GM12891 (cell line): ENCODE results near the gene TMEM135.

ENCODE experiments used
- DNase-seq: peaks from one replicate; pipeline ENCODE4 v3.0.0; 2011; ENCODE audit warnings: low spot score; ENCODE audit not compliant: insufficient read length
- FAIRE-seq: peaks from 2 replicates; lab custom pipeline; 2011; peaks lifted over from hg19 to GRCh38; lab: Jason Lieb, UNC
- PAX5 ChIP-seq: IDR thresholded peaks from 2 replicates; pipeline ENCODE4 v1.6.1; 2011; ENCODE audit warnings: low read length, moderate library complexity, mild to moderate bottlenecking; ENCODE audit not compliant: insufficient read depth, severe bottlenecking
- POLR2A ChIP-seq: IDR thresholded peaks from 2 replicates; pipeline ENCODE4 v1.6.1; 2011; ENCODE audit warnings: low read depth, low read length, control low read depth
- POLR2AphosphoS5 ChIP-seq: IDR thresholded peaks from 2 replicates; pipeline ENCODE4 v1.6.1; 2011; ENCODE audit warnings: low read depth, low read length, control low read depth
- POU2F2 ChIP-seq: IDR thresholded peaks from 2 replicates; pipeline ENCODE4 v1.6.1; 2011; ENCODE audit warnings: low read depth, mild to moderate bottlenecking, control low read depth, low read length, moderate library complexity
- SPI1 ChIP-seq: IDR thresholded peaks from 2 replicates; pipeline ENCODE4 v1.6.1; 2011; ENCODE audit warnings: low read depth, low read length, control low read depth
- TAF1 ChIP-seq: IDR thresholded peaks from 2 replicates; pipeline ENCODE4 v1.6.1; 2011; ENCODE audit warnings: low read depth, low read length, control low read depth

The TMEM135 gene

DNA sequence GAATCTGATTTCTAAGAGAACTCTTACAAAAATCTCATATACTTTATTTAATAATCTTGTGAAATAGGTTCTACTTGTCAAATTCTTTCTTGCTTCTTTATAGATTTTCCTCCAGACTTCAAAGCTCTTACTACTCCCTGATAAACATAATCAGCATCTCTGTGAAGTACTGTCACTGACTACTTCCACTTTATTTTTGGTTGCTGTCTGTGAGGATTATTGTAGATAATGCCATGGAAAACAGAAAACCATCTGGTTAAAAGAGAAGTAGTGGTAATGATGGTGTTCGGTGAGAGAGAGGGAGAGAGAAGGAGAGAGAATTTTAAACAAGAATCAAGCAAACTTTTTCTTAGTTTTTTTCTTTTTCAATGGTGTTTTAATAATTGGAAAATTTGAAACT is 152.3 kb downstream of the TMEM135 start:
- TF ChIP-seq POLR2A: no peak
- no peak for TF ChIP-seq POLR2AphosphoS5
- TF ChIP-seq PAX5: no peak
- TF ChIP-seq POU2F2: no peak
- TF ChIP-seq SPI1: no peak
- TF ChIP-seq TAF1: no peak
- FAIRE-seq (no peak), DNase-seq (no peak)

DNA sequence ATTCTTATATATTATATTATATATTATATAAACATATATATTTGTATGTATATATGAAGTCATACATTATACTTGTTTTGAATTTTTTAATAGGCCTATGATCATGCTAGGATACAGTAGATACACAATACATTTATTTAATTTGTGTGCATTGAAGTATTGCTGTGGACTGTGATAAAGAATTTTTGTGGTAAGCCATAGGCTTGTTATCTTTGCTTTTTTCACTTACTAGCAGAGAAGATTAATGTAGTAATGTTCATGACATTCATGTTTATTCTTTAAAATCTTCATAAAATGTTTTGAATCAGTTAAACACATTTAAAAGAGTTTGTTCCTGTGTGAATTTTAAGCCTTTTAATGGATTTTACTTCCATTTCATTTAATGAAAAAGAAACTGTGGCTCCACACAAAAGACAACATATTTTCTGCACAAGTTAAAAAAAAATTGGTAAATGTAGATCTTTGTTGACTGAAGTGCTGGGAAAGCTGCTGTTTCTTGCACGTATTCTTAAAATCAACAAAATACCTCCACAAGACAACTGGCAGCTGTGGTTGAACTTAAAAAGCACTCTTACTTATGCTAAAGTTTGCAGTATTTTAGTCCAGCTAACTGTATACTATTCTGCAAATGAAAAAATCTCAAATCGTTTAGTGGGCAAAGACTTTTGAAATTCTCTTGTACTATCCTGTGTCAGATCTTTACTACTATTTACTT is 156.2 kb downstream of the TMEM135 start:
- FAIRE-seq (no peak), DNase-seq (no peak)
- no peak for TF ChIP-seq POU2F2
- no peak for TF ChIP-seq TAF1
- no peak for TF ChIP-seq POLR2A

DNA sequence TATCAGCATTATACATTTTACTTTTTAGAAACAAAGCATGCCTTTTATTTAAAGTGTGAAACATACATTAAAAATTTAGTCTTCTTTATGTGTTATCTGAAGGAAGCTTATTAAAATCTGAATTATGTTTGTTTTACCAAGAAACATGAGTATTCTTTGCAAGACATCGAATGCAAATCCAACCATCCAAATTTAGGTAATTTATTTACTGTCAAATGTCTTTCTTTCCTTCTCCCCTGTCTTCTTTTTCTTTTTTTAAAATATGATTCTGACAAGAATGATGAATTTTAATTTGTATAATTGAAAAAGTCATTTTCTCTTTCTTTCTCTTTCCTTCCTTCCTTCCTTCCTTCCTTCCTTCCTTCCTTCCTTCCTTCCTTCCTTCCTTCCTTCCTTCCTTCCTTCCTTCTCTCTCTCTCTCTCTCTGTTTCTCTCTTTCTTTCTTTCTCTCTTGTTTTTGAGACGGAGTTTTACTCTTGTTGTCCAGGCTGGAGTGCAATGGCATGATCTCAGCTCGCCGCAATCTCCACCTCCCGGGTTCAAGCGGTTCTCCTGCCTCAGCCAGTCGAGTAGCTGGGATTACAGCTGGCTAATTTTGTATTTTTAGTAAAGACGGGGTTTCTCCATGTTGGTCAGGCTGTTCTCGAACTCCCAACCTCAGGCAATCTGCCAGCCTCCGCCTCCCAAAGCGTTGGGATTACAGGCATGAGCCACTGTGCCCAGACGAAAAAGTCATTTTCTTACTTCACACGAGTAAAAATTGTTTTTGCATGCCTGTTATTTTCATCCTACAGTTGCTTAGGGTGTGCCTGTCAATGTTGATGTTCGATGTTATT is 157.5 kb downstream of the TMEM135 start:
- no peak for DNase-seq
- TF ChIP-seq POLR2A (no peak), TAF1 (no peak), POU2F2 (no peak), SPI1 (no peak), POLR2AphosphoS5 (no peak), PAX5 (no peak)
- FAIRE-seq: no peak

DNA sequence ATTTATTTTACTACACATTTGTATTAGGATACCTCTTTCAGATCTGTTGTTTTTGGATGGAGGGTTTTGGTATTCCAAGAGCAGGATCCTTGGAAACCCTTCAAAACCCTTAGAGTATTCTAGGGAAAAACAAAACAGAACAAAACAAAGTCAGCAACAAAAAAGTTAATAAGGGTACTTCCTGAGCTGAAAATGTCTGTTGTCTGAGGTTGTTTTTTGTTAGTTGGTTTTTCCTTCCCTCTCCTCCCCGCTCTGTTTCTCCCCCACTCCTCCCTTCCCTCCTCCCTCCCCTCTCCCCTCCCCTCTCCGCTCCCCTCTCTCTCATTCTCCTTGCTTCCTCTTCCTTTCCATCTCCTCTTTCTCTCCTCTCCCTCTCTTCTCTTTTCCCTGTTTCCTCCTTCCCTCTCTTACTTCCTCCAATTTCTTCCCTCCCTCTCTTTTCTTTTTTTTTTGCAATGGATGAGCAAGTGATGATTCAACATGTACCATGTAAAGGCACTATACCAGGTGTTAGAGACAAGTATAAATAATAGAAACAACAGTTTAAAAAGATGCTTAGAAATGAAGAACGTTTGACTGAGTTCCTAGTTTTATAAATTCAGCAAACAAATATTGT is 160.6 kb downstream of the TMEM135 start:
- FAIRE-seq: no peak
- TF ChIP-seq POLR2A (no peak), SPI1 (no peak), POLR2AphosphoS5 (no peak), TAF1 (no peak), POU2F2 (no peak), PAX5 (no peak)
- DNase-seq: no peak

DNA sequence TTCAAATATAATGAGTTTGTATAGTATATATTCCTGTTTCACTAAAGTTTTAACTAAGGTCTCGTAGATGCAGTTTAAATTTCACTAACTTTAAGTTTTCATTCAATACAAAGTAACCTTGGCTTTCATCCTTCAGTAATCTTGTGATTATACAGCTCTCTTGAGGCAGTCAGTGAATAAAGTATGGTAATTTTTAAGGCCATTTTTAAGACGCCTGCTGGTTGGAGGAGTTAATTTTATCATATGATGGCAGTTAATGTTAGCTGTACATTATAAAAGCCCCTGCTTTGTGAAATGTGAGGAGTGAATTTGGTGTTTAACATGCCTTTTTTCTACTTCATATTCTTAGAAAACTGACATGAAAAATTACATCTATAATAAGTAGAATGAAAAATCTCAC is 163.6 kb downstream of the TMEM135 start:
- TF ChIP-seq POLR2AphosphoS5 (no peak), POU2F2 (no peak), PAX5 (no peak), POLR2A (no peak), TAF1 (no peak), SPI1 (no peak)
- no peak for FAIRE-seq
- DNase-seq: no peak

DNA sequence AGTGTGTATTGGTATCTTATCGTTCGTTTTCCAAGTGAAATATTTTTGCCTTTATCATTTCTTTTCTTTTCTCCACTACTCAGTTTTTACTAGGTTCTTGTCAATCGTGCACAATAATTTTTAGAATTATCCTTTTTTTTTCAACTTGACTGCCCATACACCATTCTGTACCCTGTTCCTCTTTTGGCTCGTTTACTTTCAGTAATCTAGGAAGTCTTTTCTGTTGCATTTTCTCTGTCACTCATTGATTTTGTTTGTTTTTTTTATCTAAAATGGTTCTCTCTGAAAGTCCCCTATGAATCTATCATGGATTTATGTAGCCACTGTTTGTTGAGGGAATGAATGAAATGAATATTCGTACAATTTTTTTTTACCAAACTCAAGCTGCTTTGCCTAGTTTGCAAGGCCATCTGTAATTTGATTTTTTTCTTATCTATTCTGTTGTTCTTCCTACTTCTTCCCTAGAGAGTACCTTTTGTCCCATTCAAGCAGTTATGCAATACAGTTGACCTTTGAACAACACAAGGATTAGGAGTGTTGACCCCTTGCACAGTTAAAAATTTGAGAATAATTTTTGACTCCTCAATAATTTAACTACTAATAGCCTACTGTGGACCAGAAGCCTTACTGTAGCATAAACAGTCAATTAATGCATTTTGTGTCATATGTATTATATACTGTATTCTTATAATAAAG is 166.3 kb downstream of the TMEM135 start:
- DNase-seq (no peak), FAIRE-seq (no peak)
- peak; percentile 77 for TF ChIP-seq SPI1
- no peak for TF ChIP-seq PAX5

DNA sequence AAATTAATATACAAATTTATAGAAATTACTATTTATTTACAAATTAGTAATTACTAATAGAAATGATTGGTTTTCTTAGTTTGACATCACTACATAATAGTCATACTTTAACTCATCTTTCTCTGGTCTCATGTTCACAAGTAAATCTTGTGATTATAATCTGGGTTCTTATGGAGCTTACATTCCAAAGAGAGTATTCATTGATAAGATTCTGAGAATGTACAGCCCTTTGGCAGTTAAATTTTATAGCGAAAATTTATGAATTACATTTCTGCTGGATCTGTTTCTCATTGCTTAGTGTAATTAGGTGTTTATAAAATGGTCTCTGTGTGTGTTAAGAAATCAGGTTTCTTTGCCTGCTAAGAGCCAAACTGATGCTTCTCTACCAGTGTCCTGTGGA is 175.2 kb downstream of the TMEM135 start:
- DNase-seq: no peak
- TF ChIP-seq POU2F2 (no peak), PAX5 (no peak), POLR2AphosphoS5 (no peak), SPI1 (no peak), POLR2A (no peak), TAF1 (no peak)
- no peak for FAIRE-seq

DNA sequence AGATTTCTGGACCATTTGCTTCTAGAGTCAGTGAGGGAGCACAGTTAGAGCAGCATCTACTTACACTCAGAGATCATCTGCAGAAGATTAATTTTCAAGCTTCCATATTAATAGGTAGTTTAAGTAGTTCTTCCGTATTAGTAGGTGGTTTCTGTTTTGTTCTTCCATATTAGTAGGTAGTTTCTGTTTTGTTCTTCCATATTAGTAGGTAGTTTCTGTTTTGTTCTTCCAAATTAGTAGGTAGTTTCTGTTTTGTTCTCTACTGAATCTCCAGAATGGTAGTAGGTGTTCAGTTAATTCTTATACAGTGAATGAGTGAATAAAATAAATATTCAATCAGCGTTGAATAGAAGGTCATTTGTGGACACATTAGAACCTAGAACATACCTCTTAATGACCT is 175.7 kb downstream of the TMEM135 start:
- FAIRE-seq: peak; percentile 41
- no peak for TF ChIP-seq POU2F2
- no peak for TF ChIP-seq TAF1
- TF ChIP-seq PAX5: no peak
- TF ChIP-seq POLR2A: no peak
- TF ChIP-seq POLR2AphosphoS5: no peak
- TF ChIP-seq SPI1: no peak
- no peak for DNase-seq

DNA sequence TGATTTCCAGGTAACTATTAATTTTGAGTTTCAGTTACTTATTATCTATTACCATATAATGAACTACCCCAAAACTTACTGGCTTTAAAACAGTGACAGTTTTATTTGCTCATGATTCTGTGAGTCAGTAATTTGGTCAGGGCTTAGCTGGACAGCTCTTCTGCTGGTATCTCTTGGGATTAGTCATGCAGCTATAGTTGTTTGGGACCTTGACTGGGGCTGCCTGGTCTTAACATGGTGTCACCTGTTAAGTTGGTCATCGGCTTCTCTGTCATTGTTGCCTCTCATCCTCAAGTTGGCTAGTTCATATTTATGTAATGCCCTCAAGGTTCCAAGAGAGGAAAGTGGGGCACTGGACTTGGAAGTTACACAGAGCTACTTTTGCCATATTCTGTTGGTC is 177.5 kb downstream of the TMEM135 start:
- TF ChIP-seq POU2F2: no peak
- TF ChIP-seq SPI1: no peak
- TF ChIP-seq POLR2AphosphoS5: no peak
- no peak for TF ChIP-seq POLR2A
- TF ChIP-seq TAF1: no peak
- no peak for TF ChIP-seq PAX5
- FAIRE-seq (peak; percentile 58), DNase-seq (no peak)

DNA sequence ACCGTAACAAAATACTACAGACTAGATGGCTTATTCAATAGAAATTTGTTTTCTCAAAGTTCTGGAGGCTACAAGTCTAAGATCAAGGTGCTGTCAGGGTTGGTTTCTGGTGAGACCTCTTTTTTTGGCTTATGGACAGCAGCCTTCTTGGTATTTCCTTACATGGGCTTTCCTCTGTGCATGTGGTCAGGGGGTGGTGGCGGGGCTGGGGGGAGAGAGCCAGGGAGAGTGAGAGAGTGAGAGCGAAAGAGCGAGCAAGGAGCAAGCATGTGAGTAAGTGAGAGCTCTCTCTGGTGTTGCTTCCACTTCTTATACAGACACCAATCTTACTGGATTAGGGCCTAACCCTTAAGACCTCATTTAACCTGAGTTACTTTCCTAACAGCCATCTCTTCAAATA is 181.5 kb downstream of the TMEM135 start:
- no peak for TF ChIP-seq POU2F2
- TF ChIP-seq POLR2A: no peak
- TF ChIP-seq PAX5: no peak
- TF ChIP-seq POLR2AphosphoS5: no peak
- no peak for TF ChIP-seq SPI1
- TF ChIP-seq TAF1: no peak
- no peak for FAIRE-seq
- no peak for DNase-seq
